DOHH2 (cell line): ENCODE data around the gene FSCN2.

Source experiments
- H3F3A ChIP-seq: fragments of 200-600 bp; sonication (generic), shearing (Covaris generic); 2 replicates; pipeline ENCODE4 v1.6.0; 2016; ENCODE audit warnings: antibody characterized with exemption, mild to moderate bottlenecking; ENCODE audit not compliant: control insufficient read depth, insufficient read depth
- H3K27ac ChIP-seq: fragments of 200-600 bp; sonication (generic); 2 replicates; pipeline ENCODE4 v1.5.1; 2014; ENCODE audit warnings: low read depth, mild to moderate bottlenecking, low read length, moderate library complexity
- H3K27me3 ChIP-seq: fragments of 200-600 bp; sonication (generic); 2 replicates; pipeline ENCODE4 v1.6.1; 2014; ENCODE audit warnings: mild to moderate bottlenecking, low read length, mixed read lengths; ENCODE audit not compliant: control insufficient read depth
- H3K36me3 ChIP-seq: fragments of 200-600 bp; sonication (generic); 2 replicates; pipeline ENCODE4 v1.6.1; 2014; ENCODE audit warnings: mild to moderate bottlenecking, low read length, moderate library complexity, mixed read lengths; ENCODE audit not compliant: control insufficient read depth
- H3K4me1 ChIP-seq: fragments of 200-600 bp; sonication (generic); 2 replicates; pipeline ENCODE4 v1.6.1; 2014; ENCODE audit warnings: mild to moderate bottlenecking, low read length, mixed read lengths; ENCODE audit not compliant: control insufficient read depth
- H3K4me2 ChIP-seq: fragments of 200-600 bp; sonication (generic); 2 replicates; pipeline ENCODE4 v1.6.0; 2014; ENCODE audit warnings: mild to moderate bottlenecking, low read length, moderate library complexity
- H3K4me3 ChIP-seq: fragments of 200-600 bp; sonication (generic); 2 replicates; pipeline ENCODE4 v1.5.1; 2014; ENCODE audit warnings: mild to moderate bottlenecking, low read length, mixed read lengths
- H3K79me2 ChIP-seq: fragments of 200-600 bp; sonication (generic); 2 replicates; pipeline ENCODE4 v1.6.1; 2014; ENCODE audit warnings: mild to moderate bottlenecking, low read length, mixed read lengths; ENCODE audit not compliant: control insufficient read depth
- H3K9me2 ChIP-seq: fragments of 200-600 bp; sonication (generic); replicated peaks from 2 replicates; pipeline ENCODE4 v1.6.1; 2014; ENCODE audit warnings: mild to moderate bottlenecking, low read length, mixed read lengths; ENCODE audit not compliant: control insufficient read depth
- H3K9me3 ChIP-seq: fragments of 200-600 bp; sonication (generic); 2 replicates; pipeline ENCODE4 v1.6.1; 2014; ENCODE audit warnings: antibody characterized with exemption, low read length, mixed read lengths; ENCODE audit not compliant: control insufficient read depth, insufficient read depth
- H4K20me1 ChIP-seq: fragments of 200-600 bp; sonication (generic); 2 replicates; pipeline ENCODE4 v1.6.0; 2014; ENCODE audit warnings: low read depth, mild to moderate bottlenecking, antibody characterized with exemption, low read length, moderate library complexity; ENCODE audit not compliant: control insufficient read depth, insufficient read depth
- EZH2phosphoT487 ChIP-seq: fragments of 200-600 bp; sonication (generic); IDR thresholded peaks from 2 replicates; pipeline ENCODE4 v1.6.1; 2017; ENCODE audit warnings: borderline replicate concordance, mild to moderate bottlenecking, antibody characterized with exemption, low read length, moderate library complexity, mixed read lengths
- TF ChIP-seq, protein P1 (sequence below): fragments of 200-600 bp; sonication (generic); IDR thresholded peaks from one replicate; pipeline ENCODE4 v1.5.1; 2014; ENCODE audit warnings: antibody characterized with exemption, mild to moderate bottlenecking, low read depth, low read length; ENCODE audit not compliant: poor library complexity, severe bottlenecking

Gene FSCN2

GRCh38 chr17:81572563-81573168, 44.5 kb downstream of the FSCN2 start:
- Histone ChIP-seq H3F3A (no peaks in the 10 kb centered on the region), H3K4me3 (no peak overlapping the region), H3K4me2 (no peak overlapping the region), H3K27ac (no peak overlapping the region), H3K36me3 (peaks cover 70% of the 10 kb centered on the region), H3K9me3 (no peaks in the 10 kb centered on the region), H3K4me1 (no peaks in the 10 kb centered on the region), H3K9me2 (no peaks in the 10 kb centered on the region), H3K27me3 (no peaks in the 10 kb centered on the region), H4K20me1 (no peaks in the 10 kb centered on the region), H3K79me2 (peaks cover 4% of the 10 kb centered on the region; the same call in 1 of the 2 replicates)
- TF ChIP-seq, protein P1, sequence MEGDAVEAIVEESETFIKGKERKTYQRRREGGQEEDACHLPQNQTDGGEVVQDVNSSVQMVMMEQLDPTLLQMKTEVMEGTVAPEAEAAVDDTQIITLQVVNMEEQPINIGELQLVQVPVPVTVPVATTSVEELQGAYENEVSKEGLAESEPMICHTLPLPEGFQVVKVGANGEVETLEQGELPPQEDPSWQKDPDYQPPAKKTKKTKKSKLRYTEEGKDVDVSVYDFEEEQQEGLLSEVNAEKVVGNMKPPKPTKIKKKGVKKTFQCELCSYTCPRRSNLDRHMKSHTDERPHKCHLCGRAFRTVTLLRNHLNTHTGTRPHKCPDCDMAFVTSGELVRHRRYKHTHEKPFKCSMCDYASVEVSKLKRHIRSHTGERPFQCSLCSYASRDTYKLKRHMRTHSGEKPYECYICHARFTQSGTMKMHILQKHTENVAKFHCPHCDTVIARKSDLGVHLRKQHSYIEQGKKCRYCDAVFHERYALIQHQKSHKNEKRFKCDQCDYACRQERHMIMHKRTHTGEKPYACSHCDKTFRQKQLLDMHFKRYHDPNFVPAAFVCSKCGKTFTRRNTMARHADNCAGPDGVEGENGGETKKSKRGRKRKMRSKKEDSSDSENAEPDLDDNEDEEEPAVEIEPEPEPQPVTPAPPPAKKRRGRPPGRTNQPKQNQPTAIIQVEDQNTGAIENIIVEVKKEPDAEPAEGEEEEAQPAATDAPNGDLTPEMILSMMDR: no peak
- TF ChIP-seq EZH2phosphoT487: no peak

DNA sequence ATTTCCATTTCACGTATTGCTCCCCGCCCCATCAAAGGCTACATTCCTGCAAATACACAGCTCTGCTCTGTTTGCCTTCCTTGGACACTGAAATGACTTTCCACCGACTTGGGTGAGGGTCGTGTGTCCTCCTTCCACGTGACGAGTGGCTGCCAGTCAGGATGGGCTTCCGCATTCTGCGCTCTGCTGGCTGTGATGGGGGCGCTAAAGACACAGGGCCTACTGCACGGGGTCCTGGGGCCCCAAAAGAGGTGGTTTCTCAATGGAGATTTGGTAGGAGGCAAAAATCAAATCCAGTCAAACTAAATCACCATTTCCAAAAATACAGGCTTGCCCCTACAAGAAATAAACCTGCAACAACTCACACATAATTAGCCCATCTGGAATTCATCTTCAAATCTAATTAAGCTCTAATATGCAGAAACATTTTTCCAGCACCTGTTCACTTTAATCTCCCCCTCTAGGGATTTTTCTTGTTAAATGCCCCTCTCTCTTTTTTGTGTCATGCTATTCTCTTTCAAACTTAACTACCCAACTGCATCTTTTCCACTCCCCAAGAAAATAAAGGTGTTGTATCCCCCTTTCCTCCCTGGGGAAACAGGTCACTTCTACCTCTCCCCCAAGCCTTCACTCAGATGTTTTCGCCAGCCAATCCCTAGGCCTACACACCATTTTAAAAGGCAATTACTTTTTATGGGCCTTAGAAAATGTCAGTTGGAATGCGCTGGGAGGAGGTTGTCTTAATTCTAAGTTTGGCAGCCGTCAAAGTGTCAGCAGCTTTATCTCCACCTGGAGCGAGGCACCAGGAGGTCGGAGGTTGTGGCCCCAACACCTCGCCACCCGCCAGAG, 45.8 kb downstream of the FSCN2 start:
- no peaks in the 10 kb centered on the region for H3K27me3 ChIP-seq
- TF ChIP-seq EZH2phosphoT487: no peak
- TF ChIP-seq, protein P1: no peak
- H3F3A ChIP-seq: no peaks in the 10 kb centered on the region
- peaks cover 65% of the 10 kb centered on the region for H3K36me3 ChIP-seq
- no peaks in the 10 kb centered on the region for H3K9me3 ChIP-seq
- no peak overlapping the region for H3K4me3 ChIP-seq
- H3K79me2 ChIP-seq: peaks cover 4% of the 10 kb centered on the region; the same call in 1 of the 2 replicates
- no peaks in the 10 kb centered on the region for H4K20me1 ChIP-seq
- H3K4me1 ChIP-seq: no peaks in the 10 kb centered on the region
- no peak overlapping the region for H3K27ac ChIP-seq
- H3K9me2 ChIP-seq: no peaks in the 10 kb centered on the region
- H3K4me2 ChIP-seq: no peak overlapping the region

DNA sequence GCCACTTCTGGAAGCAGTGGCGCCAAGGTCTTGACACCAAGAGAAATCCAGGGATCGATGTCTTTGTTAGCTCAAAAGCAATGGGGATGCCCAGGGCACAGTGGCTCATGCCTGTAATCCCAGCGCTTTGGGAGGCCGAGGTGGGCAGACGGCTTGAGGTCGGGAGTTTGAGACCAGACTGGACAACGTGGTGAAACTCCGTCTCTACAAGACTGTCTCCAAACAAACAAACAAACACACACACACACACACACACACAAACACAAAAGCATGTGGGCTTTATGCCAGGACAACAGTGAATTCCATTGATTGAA, 46.4 kb downstream of the FSCN2 start:
- Histone ChIP-seq H3K9me2 (no peaks in the 10 kb centered on the region), H3K4me2 (no peak overlapping the region), H3K9me3 (no peaks in the 10 kb centered on the region), H3K4me1 (no peaks in the 10 kb centered on the region), H3K27me3 (no peaks in the 10 kb centered on the region), H3K36me3 (peaks cover 60% of the 10 kb centered on the region), H4K20me1 (no peaks in the 10 kb centered on the region), H3K79me2 (peaks cover 4% of the 10 kb centered on the region; the same call in 1 of the 2 replicates), H3F3A (no peaks in the 10 kb centered on the region), H3K4me3 (no peak overlapping the region), H3K27ac (no peak overlapping the region)
- TF ChIP-seq, protein P1: no peak
- TF ChIP-seq EZH2phosphoT487: no peak
